CD4-positive, alpha-beta T cell (primary cell): ENCODE measurements around the gene SMAD4. TPM values are rescaled to one million over a fixed set of nuclear protein-coding genes. Genes with fewer than 3 reads are reported as not detected.

Experiments
- ATAC-seq: fragments of 200-7000 bp; cut with Tn5 transposase; one replicate; pipeline ENCODE4 v1.10.0; 2022; ENCODE audit warnings: mild to moderate bottlenecking; ENCODE audit not compliant: poor library complexity
- CTCF ChIA-PET: fragments of 350-600 bp; sonication (Branson Sonifier 250); formaldehyde crosslinking; loops from one replicate; lab custom pipeline; 2021; ENCODE audit warnings: antibody characterized with exemption, inconsistent platforms; lab: Charles Lee
- POLR2A ChIA-PET: fragments of 350-600 bp; sonication (Branson Sonifier 250); formaldehyde crosslinking; loops from one replicate; lab custom pipeline; 2021; ENCODE audit warnings: antibody characterized with exemption, inconsistent platforms; lab: Charles Lee
- DNase-seq, 14 experiments: peaks; one replicate each; pipeline ENCODE4 v3.0.0-alpha.2; 2013 to 2020; ENCODE audit warnings: mixed read lengths in 2 of 14
- H3K27ac ChIP-seq, 2 donors: one replicate each; pipeline versions ENCODE4 v1.5.1 to v1.7.0; 2013; ENCODE audit warnings: low read length in 2 of 2, low read depth in 1 of 2, mild to moderate bottlenecking in 1 of 2
- H3K27me3 ChIP-seq, 2 experiments: 1 replicate in 1 of 2; 2 replicates in 1 of 2; pipeline versions ENCODE4 v1.6.1 to v1.7.0; 2013; ENCODE audit warnings: low read length in 2 of 2, control low read depth in 1 of 2, mild to moderate bottlenecking in 1 of 2, moderate library complexity in 1 of 2; ENCODE audit not compliant: insufficient read depth in 2 of 2, control insufficient read depth in 1 of 2
- H3K36me3 ChIP-seq: one replicate; pipeline ENCODE4 v1.6.1; 2013; ENCODE audit warnings: low read length, control low read depth; ENCODE audit not compliant: insufficient read depth
- H3K4me1 ChIP-seq: one replicate; pipeline ENCODE4 v1.6.1; 2013; ENCODE audit warnings: low read length, control low read depth; ENCODE audit not compliant: insufficient read depth
- H3K4me3 ChIP-seq: one replicate; pipeline ENCODE4 v1.5.1; 2013; ENCODE audit warnings: mild to moderate bottlenecking, low read length, moderate library complexity
- H3K9me3 ChIP-seq, 2 experiments: 1 replicate in 1 of 2; 2 replicates in 1 of 2; pipeline versions ENCODE4 v1.6.1 to v1.7.0; 2013; ENCODE audit warnings: low read length in 2 of 2, mild to moderate bottlenecking in 2 of 2, control low read depth in 1 of 2, moderate library complexity in 1 of 2; ENCODE audit not compliant: control insufficient read depth in 1 of 2, insufficient read depth in 1 of 2
- H3K27ac Mint-ChIP-seq: one replicate; pipeline ENCODE4 v1.8.0; 2020; ENCODE audit warnings: mixed read lengths
- H3K27me3 Mint-ChIP-seq: one replicate; pipeline ENCODE4 v1.8.0; 2021; ENCODE audit warnings: mixed read lengths
- H3K36me3 Mint-ChIP-seq: one replicate; pipeline ENCODE4 v1.8.0; 2021; ENCODE audit warnings: low read depth, mixed read lengths
- H3K4me1 Mint-ChIP-seq: one replicate; pipeline ENCODE4 v1.8.0; 2021; ENCODE audit warnings: low read depth, mixed read lengths
- H3K4me3 Mint-ChIP-seq: one replicate; pipeline ENCODE4 v1.8.0; 2020; ENCODE audit warnings: mild to moderate bottlenecking, mixed read lengths
- H3K9me3 Mint-ChIP-seq: one replicate; pipeline ENCODE4 v1.8.0; 2020; ENCODE audit warnings: mixed read lengths
- intact Hi-C, 2 experiments: fragments of 100-400 bp; cut with DNase I in 1 of 2; cut with micrococcal nuclease in 1 of 2; formaldehyde crosslinking; loops; one replicate each; pipeline versions ENCODE4 v1.15.1 to v1.9.0; 2023 to 2025; cut with DNase I, micrococcal nuclease
- total RNA-seq, 174 experiments: library from RNA in 2 of 174; stranded (reverse) in 2 of 174; gene quantifications; one replicate each; pipeline ENCODE4 v1.2.3 and lab custom pipeline; 2021 to 2026
- TF ChIP-seq, protein P1 (sequence below): fragments of 200-600 bp; IDR thresholded peaks from one replicate; pipeline ENCODE4 v1.8.0; 2022; ENCODE audit warnings: antibody characterized with exemption, mild to moderate bottlenecking

SMAD4 gene
- total RNA-seq, 2 experiments from 2014 or later = 82.0 to 82.9 TPM

DNA sequence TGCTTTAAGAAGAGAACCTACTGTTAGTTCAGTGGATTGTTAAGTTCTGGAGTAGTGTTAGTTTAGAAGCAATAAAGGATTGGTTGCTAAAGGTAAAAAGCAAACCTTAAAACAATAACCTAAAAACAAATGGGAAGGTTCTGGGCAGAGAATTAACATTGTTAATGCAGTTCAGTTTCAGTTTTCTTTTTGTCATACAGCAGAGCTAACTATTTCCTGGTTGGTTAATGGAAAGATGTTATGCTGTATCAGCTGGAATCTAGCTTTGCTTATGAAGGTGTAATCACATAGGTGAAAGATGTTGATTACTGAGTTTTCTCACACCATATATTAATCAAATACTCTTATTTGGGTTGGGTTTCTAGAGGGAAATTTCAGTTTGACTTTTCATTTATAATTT lies 23.8 kb downstream of the SMAD4 start:
- H3K27ac ChIP-seq = no peak overlapping the region
- TF ChIP-seq, protein P1, sequence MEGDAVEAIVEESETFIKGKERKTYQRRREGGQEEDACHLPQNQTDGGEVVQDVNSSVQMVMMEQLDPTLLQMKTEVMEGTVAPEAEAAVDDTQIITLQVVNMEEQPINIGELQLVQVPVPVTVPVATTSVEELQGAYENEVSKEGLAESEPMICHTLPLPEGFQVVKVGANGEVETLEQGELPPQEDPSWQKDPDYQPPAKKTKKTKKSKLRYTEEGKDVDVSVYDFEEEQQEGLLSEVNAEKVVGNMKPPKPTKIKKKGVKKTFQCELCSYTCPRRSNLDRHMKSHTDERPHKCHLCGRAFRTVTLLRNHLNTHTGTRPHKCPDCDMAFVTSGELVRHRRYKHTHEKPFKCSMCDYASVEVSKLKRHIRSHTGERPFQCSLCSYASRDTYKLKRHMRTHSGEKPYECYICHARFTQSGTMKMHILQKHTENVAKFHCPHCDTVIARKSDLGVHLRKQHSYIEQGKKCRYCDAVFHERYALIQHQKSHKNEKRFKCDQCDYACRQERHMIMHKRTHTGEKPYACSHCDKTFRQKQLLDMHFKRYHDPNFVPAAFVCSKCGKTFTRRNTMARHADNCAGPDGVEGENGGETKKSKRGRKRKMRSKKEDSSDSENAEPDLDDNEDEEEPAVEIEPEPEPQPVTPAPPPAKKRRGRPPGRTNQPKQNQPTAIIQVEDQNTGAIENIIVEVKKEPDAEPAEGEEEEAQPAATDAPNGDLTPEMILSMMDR = no peak
- Mint-ChIP-seq H3K27me3 (no peaks in the 10 kb centered on the region), H3K27ac (peak overlapping the region; percentile 82), H3K4me1 (peaks cover 33% of the 10 kb centered on the region), H3K4me3 (peak overlapping the region; percentile 61), H3K9me3 (no peaks in the 10 kb centered on the region), H3K36me3 (peaks cover 77% of the 10 kb centered on the region)
- ChIA-PET CTCF (interaction anchor here (1.3 to 1.5 kb wide), 2 partner anchors 9 to 26 kb away, joined by 3 read pairs; no protein-coding TSS in a partner anchor), POLR2A (interaction anchor here (1.1 to 1.9 kb wide), 3 partner anchors 12 to 85 kb away, joined by 4 to 14 read pairs (median 4); partner anchors contain the start of gene SMAD4)
- H3K9me3 ChIP-seq = no peaks in the 10 kb centered on the region
- ATAC-seq (peak; percentile 66), DNase-seq (peak in 2 of 14 experiments; percentile 20 to 55)
- H3K4me3 ChIP-seq = no peak overlapping the region
- no peaks in the 10 kb centered on the region for H3K27me3 ChIP-seq
- intact Hi-C loops = loop anchor here (5.0 kb wide), 3 partner anchors 87 to 177 kb away; partner anchors contain the start of genes ELAC1 (in 1 of the 2) and ME2 (in 1 of the 2)
- H3K36me3 ChIP-seq = peaks cover 56% of the 10 kb centered on the region
- H3K4me1 ChIP-seq = no peaks in the 10 kb centered on the region

DNA sequence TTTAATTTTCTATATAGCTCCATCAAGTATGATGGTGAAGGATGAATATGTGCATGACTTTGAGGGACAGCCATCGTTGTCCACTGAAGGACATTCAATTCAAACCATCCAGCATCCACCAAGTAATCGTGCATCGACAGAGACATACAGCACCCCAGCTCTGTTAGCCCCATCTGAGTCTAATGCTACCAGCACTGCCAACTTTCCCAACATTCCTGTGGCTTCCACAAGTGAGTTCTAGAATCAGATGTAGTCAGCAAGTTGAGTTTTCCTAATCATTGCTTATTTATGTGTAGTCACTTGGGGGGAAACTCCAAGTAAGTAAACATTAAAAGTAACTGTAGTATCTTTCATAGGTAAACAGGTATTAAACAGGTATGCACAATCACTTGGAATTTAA lies 24.8 kb downstream of the SMAD4 start:
- ChIA-PET CTCF (interaction anchor here (1.3 kb wide), 1 partner anchor 27 kb away, joined by 3 read pairs; no protein-coding TSS in a partner anchor), POLR2A (interaction anchor here (1.3 to 1.9 kb wide), 2 partner anchors 25 to 86 kb away, joined by 4 to 14 read pairs; partner anchors contain the start of gene SMAD4)
- Mint-ChIP-seq H3K36me3 (peaks cover 80% of the 10 kb centered on the region), H3K27ac (no peak overlapping the region), H3K4me1 (peaks cover 28% of the 10 kb centered on the region), H3K4me3 (no peak overlapping the region), H3K9me3 (no peaks in the 10 kb centered on the region), H3K27me3 (no peaks in the 10 kb centered on the region)
- H3K27ac ChIP-seq = no peak overlapping the region
- DNase-seq (no peak), ATAC-seq (no peak)
- no peak overlapping the region for H3K4me3 ChIP-seq
- H3K9me3 ChIP-seq = no peaks in the 10 kb centered on the region
- TF ChIP-seq, protein P1 = no peak
- H3K36me3 ChIP-seq = peaks cover 56% of the 10 kb centered on the region
- intact Hi-C loops = loop anchor here (5.0 kb wide), 3 partner anchors 87 to 177 kb away; partner anchors contain the start of genes ELAC1 (in 1 of the 2) and ME2 (in 1 of the 2)
- no peaks in the 10 kb centered on the region for H3K4me1 ChIP-seq
- H3K27me3 ChIP-seq = no peaks in the 10 kb centered on the region

DNA sequence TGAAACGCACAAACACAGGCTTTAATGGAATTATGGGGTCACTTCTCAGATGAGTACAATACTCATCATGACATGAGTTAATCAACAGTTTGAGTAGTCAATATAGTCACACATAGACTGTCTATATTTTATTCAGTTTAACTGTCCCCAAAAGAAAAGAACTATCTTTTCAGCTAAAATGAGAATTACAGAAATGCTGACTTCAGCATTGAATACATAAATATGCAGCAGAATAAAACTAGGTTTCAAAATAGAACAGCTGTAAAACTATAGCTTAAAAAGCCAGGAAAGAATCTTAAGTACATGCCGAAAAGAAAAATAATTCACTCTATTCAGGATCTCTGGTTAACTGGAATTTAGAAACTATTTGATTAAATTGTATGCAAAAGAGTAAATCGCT lies 30.0 kb downstream of the SMAD4 start:
- H3K36me3 Mint-ChIP-seq = peaks cover 91% of the 10 kb centered on the region
- H3K27ac ChIP-seq = no peak overlapping the region
- no peak overlapping the region for H3K4me3 ChIP-seq
- no peaks in the 10 kb centered on the region for H3K9me3 ChIP-seq
- no peak overlapping the region for H3K4me3 Mint-ChIP-seq
- DNase-seq (no peak), ATAC-seq (no peak)
- CTCF ChIA-PET = interaction anchor here (2.2 kb wide), 1 partner anchor 9 kb away, joined by 6 read pairs; no protein-coding TSS in a partner anchor
- no peaks in the 10 kb centered on the region for H3K9me3 Mint-ChIP-seq
- TF ChIP-seq, protein P1 = no peak
- H3K27me3 ChIP-seq = no peaks in the 10 kb centered on the region
- no peaks in the 10 kb centered on the region for H3K4me1 ChIP-seq
- no peak overlapping the region for H3K27ac Mint-ChIP-seq
- intact Hi-C loops = no loop called here
- no peaks in the 10 kb centered on the region for H3K27me3 Mint-ChIP-seq
- H3K4me1 Mint-ChIP-seq = peaks cover 15% of the 10 kb centered on the region
- peaks cover 83% of the 10 kb centered on the region for H3K36me3 ChIP-seq
- POLR2A ChIA-PET = no interaction called here
